Measurements from ENCODE around the gene MMP24OS.

DNA sequence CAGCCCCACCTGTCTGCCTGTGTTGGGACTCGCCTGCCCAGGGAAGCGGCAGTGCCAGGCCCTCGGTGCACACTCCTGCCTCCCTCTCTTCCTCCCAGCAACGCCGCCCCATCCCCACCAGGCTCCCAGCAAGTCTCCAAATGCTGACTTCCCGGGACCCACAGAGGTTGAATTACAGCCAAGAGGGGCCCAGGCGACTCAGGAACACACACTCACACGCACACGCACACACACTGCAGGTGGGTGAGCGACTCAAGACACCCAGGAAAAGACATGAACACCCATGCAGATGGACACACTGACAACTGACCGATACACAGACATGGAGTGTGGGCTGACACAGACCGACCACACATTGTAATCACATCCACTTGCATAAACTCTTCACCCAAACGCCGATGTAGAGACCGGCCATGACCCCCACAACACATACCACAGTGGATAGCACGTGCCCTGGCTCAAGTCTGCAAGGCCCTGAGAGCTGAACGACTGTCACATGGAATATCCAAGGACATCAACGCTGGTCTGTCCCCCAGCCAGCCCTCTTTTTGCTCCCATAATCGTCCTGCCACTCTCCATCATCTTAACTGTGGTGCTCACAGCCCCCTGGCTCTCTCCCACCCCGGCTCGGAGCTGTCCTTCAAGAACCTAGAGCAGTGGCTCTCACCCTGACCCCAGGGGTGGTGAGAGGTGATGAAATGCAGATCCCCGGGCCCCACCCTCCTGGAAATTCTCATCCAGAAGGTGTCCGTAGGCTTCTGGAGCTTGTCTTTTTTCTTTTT is 14.8 kb upstream of the MMP24OS start:
- TF ChIP-seq CTCF (IDR thresholded peaks at IDR 0.05) (no peak), POLR2AphosphoS5 (IDR thresholded peaks at IDR 0.05) (no peak), POLR2A (IDR thresholded peaks at IDR 0.05) (no peak), EP300 (IDR thresholded peaks at IDR 0.05) (no peak)
